Neural crest cell (in vitro differentiated cells): ENCODE data around the gene ST8SIA6. TPM values are rescaled to one million over a fixed set of nuclear protein-coding genes. Genes with fewer than 3 reads are reported as not detected.
"Not testable (repeated sequence)": the region's sequence is repeated elsewhere in the genome, so short reads cannot be mapped to it uniquely, and the experiment has no call there.

Experiments used
- DNase-seq: peaks from one replicate; pipeline ENCODE4 v3.0.0; 2021; ENCODE audit warnings: low read depth, mixed read lengths, low spot score
- H3K27ac Mint-ChIP-seq: one replicate; pipeline ENCODE4 v1.8.0; 2021; ENCODE audit warnings: mild to moderate bottlenecking, mixed read lengths; ENCODE audit not compliant: unreplicated experiment
- H3K27me3 Mint-ChIP-seq: 2 replicates; pipeline ENCODE4 v1.8.0; 2021; ENCODE audit warnings: low read depth, mild to moderate bottlenecking, mixed read lengths
- H3K36me3 Mint-ChIP-seq: 2 replicates; pipeline ENCODE4 v1.8.0; 2021; ENCODE audit warnings: low read depth, mild to moderate bottlenecking, mixed read lengths
- H3K4me1 Mint-ChIP-seq: 2 replicates; pipeline ENCODE4 v1.8.0; 2021; ENCODE audit warnings: mixed read lengths
- H3K4me3 Mint-ChIP-seq: one replicate; pipeline ENCODE4 v1.8.0; 2021; ENCODE audit warnings: mild to moderate bottlenecking, mixed read lengths
- H3K9me3 Mint-ChIP-seq: 2 replicates; pipeline ENCODE4 v1.8.0; 2021; ENCODE audit warnings: mixed read lengths
- CTCF ChIP-seq: fragments of 200-600 bp; sonication (generic); conservative IDR thresholded peaks from 2 replicates; pipeline ENCODE4 v1.5.0; 2021; ENCODE audit warnings: antibody characterized with exemption, mild to moderate bottlenecking
- total RNA-seq: library from RNA; stranded (reverse); gene quantifications from 2 replicates; pipeline ENCODE4 v1.2.1, GENCODE V29; 2021

The ST8SIA6 gene
- total RNA-seq, 1 donor from 2014 or later = not detected

- H3K4me3 Mint-ChIP-seq = no peak overlapping the region
- no peak for DNase-seq
- no peak overlapping the region for H3K27ac Mint-ChIP-seq
- peaks cover 6% of the 10 kb centered on the region for H3K4me1 Mint-ChIP-seq
- H3K27me3 Mint-ChIP-seq = peaks cover 72% of the 10 kb centered on the region
- no peak for TF ChIP-seq CTCF
- peaks cover 10% of the 10 kb centered on the region for H3K36me3 Mint-ChIP-seq
- peaks cover 12% of the 10 kb centered on the region for H3K9me3 Mint-ChIP-seq
These were observed 4.4 kb downstream of the ST8SIA6 start for GRCh38 chr10:17450024-17450423.

- Mint-ChIP-seq H3K4me3 (no peak overlapping the region), H3K4me1 (no peaks in the 10 kb centered on the region), H3K36me3 (peaks cover 10% of the 10 kb centered on the region), H3K27ac (no peak overlapping the region), H3K9me3 (peaks cover 12% of the 10 kb centered on the region), H3K27me3 (peaks cover 58% of the 10 kb centered on the region)
- no peak for DNase-seq
- no peak for TF ChIP-seq CTCF
These were observed 8.9 kb downstream of the ST8SIA6 start for GRCh38 chr10:17445400-17445998.

- DNase-seq = no peak
- Mint-ChIP-seq H3K4me1 (no peaks in the 10 kb centered on the region), H3K27ac (no peak overlapping the region), H3K9me3 (peaks cover 4% of the 10 kb centered on the region), H3K27me3 (peaks cover 52% of the 10 kb centered on the region), H3K36me3 (peaks cover 8% of the 10 kb centered on the region), H3K4me3 (no peak overlapping the region)
- no peak for TF ChIP-seq CTCF
These were observed 10.0 kb downstream of the ST8SIA6 start for GRCh38 chr10:17444388-17444714.

GRCh38 chr10:17443707-17444387 lies 10.5 kb downstream of the ST8SIA6 start:
- no peak overlapping the region for H3K4me3 Mint-ChIP-seq
- peaks cover 6% of the 10 kb centered on the region for H3K36me3 Mint-ChIP-seq
- TF ChIP-seq CTCF = no peak

GRCh38 chr10:17438583-17438982 lies 15.8 kb downstream of the ST8SIA6 start:
- H3K9me3 Mint-ChIP-seq = peaks cover 4% of the 10 kb centered on the region
- no peak overlapping the region for H3K27ac Mint-ChIP-seq
- peaks cover 34% of the 10 kb centered on the region for H3K27me3 Mint-ChIP-seq
- no peak overlapping the region for H3K4me3 Mint-ChIP-seq
- no peaks in the 10 kb centered on the region for H3K4me1 Mint-ChIP-seq
- DNase-seq = no peak
- H3K36me3 Mint-ChIP-seq = no peaks in the 10 kb centered on the region
- no peak for TF ChIP-seq CTCF

More at GRCh38 chr10:17443707-17444387, 10.5 kb downstream of the ST8SIA6 start:
- peaks cover 2% of the 10 kb centered on the region for H3K9me3 Mint-ChIP-seq
- no peaks in the 10 kb centered on the region for H3K4me1 Mint-ChIP-seq
- H3K27ac Mint-ChIP-seq = no peak overlapping the region
- DNase-seq = no peak
- peaks cover 51% of the 10 kb centered on the region for H3K27me3 Mint-ChIP-seq

GRCh38 chr10:17436578-17436977 lies 17.8 kb downstream of the ST8SIA6 start:
- not testable (repeated sequence) for H3K36me3 Mint-ChIP-seq, H3K9me3 Mint-ChIP-seq, DNase-seq, H3K27ac Mint-ChIP-seq, H3K4me1 Mint-ChIP-seq, H3K4me3 Mint-ChIP-seq
- H3K27me3 Mint-ChIP-seq = peaks cover 29% of the 10 kb centered on the region
